Thoracic aorta (tissue), 2 donors: ENCODE results near the gene EHF. TPM values are rescaled to one million over a fixed set of nuclear protein-coding genes. Genes with fewer than 3 reads are reported as not detected.

Experiments
- ATAC-seq: fragments of 150-250 bp; one replicate; pipeline ENCODE4 v1.8.0; 2017; ENCODE audit warnings: low read depth; ENCODE audit not compliant: insufficient number of reproducible peaks, low FRiP score
- DNase-seq: peaks from one replicate; pipeline ENCODE4 v3.0.0-alpha.2; 2020; ENCODE audit warnings: low spot score
- H3K27ac ChIP-seq, 2 donors: fragments of 200-600 bp; sonication (generic); 1 replicate in 1 of 2; 2 replicates in 1 of 2; pipeline ENCODE4 v1.5.1; 2016; ENCODE audit warnings: mild to moderate bottlenecking in 2 of 2, moderate library complexity in 2 of 2
- H3K27me3 ChIP-seq: fragments of 200-600 bp; sonication (generic); replicated peaks from 2 replicates; pipeline ENCODE4 v1.6.0; 2016; ENCODE audit warnings: mild to moderate bottlenecking; ENCODE audit not compliant: insufficient read depth
- H3K36me3 ChIP-seq: fragments of 200-600 bp; sonication (generic); one replicate; pipeline ENCODE4 v1.5.1; 2016
- H3K4me1 ChIP-seq, 2 donors: fragments of 200-600 bp; sonication (generic); 1 replicate in 1 of 2; 2 replicates in 1 of 2; pipeline versions ENCODE4 v1.5.1 to v1.6.0; 2016; ENCODE audit warnings: low read depth in 2 of 2, mild to moderate bottlenecking in 1 of 2; ENCODE audit not compliant: control insufficient read depth in 1 of 2
- H3K4me3 ChIP-seq: fragments of 200-600 bp; sonication (generic); 2 replicates; pipeline ENCODE4 v1.5.1; 2016; ENCODE audit warnings: mild to moderate bottlenecking
- H3K9me3 ChIP-seq: fragments of 200-600 bp; sonication (generic); 2 replicates; pipeline ENCODE4 v1.5.1; 2016
- total RNA-seq, 2 donors: library from RNA; depleted of rRNA; stranded (reverse); fragments of >200 nt; gene quantifications; one replicate each; pipeline versions ENCODE4 v1.1.0 to v1.2.3, GENCODE V29; 2016
- TF ChIP-seq, protein P1 (sequence below): fragments of 200-600 bp; sonication (generic); IDR thresholded peaks from one replicate; pipeline ENCODE4 v1.5.1; 2019; ENCODE audit warnings: antibody characterized with exemption

EHF gene
- total RNA-seq, 2 donors from 2014 or later = 0.14 TPM

DNA sequence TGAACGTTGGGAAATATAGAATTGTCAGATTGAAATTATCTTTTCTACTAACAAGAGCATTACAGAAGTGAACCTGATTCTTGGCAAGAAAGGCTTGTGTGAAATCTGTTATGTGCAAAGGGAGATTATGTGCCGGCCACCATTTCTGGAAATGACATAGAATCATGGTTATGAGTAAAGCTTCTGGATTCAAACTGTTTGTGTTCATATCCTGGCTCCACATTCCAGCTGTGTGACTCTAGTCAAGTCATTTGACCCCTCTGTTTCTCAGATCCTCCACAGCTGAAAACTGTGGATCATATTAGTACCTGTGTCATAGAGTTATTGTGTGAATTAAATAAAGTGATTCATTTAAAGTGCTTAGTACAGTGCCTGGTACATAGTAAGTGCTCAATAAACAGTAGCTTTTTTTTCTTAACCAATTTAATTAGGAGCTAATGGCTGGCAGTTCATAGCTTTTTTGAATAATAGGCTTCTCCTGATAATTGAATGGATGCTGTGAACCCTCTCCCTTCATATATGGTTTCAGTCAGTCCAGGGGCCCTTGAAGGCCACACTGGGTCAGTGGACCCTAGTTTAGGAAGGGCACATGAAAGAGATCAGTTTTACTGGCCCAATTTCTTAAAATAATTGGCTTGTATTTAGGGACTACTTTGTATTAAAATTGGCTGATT is 34.6 kb downstream of the EHF start:
- Histone ChIP-seq H3K4me3 (no peak overlapping the region), H3K9me3 (no peaks in the 10 kb centered on the region), H3K36me3 (no peaks in the 10 kb centered on the region), H3K4me1 (no peaks in the 10 kb centered on the region), H3K27ac (no peak overlapping the region), H3K27me3 (no peaks in the 10 kb centered on the region)
- no peak for DNase-seq
- no peak for ATAC-seq
- TF ChIP-seq, protein P1, sequence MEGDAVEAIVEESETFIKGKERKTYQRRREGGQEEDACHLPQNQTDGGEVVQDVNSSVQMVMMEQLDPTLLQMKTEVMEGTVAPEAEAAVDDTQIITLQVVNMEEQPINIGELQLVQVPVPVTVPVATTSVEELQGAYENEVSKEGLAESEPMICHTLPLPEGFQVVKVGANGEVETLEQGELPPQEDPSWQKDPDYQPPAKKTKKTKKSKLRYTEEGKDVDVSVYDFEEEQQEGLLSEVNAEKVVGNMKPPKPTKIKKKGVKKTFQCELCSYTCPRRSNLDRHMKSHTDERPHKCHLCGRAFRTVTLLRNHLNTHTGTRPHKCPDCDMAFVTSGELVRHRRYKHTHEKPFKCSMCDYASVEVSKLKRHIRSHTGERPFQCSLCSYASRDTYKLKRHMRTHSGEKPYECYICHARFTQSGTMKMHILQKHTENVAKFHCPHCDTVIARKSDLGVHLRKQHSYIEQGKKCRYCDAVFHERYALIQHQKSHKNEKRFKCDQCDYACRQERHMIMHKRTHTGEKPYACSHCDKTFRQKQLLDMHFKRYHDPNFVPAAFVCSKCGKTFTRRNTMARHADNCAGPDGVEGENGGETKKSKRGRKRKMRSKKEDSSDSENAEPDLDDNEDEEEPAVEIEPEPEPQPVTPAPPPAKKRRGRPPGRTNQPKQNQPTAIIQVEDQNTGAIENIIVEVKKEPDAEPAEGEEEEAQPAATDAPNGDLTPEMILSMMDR = no peak

- H3K9me3 ChIP-seq = no peaks in the 10 kb centered on the region
- TF ChIP-seq, protein P1 = no peak
- no peak overlapping the region for H3K27ac ChIP-seq
- no peak overlapping the region for H3K4me3 ChIP-seq
- H3K4me1 ChIP-seq = no peaks in the 10 kb centered on the region
- DNase-seq (no peak), ATAC-seq (no peak)
- H3K27me3 ChIP-seq = no peaks in the 10 kb centered on the region
- no peaks in the 10 kb centered on the region for H3K36me3 ChIP-seq
Observed at GRCh38 chr11:34656062-34656720, 35.3 kb downstream of the EHF start.

DNA sequence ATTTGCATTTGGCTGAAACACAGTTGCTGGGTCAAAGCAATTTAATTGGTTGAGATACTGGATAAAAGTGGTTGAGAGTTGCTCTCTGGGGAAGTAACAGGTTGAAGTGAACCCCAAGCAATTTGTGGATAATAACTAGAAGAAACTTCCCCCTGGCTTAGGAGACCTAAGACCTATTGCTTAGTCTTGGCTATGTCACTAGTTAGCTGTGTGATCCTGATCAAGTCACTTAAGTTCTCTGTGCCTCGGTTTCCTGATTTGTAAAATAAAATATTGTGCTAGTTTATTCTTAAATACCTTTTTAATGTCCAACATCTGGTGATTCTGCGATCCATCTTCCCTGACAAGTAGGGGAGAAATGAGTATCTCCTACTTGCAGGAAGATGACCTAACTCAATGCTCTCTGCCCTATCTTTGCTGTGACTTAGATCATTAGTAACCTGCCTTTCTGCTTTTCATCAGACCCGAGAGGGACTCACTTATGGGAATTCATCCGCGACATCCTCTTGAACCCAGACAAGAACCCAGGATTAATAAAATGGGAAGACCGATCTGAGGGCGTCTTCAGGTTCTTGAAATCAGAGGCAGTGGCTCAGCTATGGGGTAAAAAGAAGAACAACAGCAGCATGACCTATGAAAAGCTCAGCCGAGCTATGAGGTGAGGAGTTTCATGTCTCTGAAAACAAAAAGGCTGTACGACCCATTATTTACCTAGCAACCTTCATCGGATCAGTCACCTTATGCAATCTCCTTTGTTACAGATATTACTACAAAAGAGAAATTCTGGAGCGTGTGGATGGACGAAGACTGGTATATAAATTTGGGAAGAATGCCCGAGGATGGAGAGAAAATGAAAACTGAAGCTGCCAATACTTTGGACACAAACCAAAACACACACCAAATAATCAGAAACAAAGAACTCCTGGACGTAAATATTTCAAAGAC is 37.5 kb downstream of the EHF start:
- no peaks in the 10 kb centered on the region for H3K27me3 ChIP-seq
- DNase-seq (no peak), ATAC-seq (no peak)
- H3K27ac ChIP-seq = no peak overlapping the region
- no peak overlapping the region for H3K4me3 ChIP-seq
- H3K36me3 ChIP-seq = no peaks in the 10 kb centered on the region
- TF ChIP-seq, protein P1 = no peak
- no peaks in the 10 kb centered on the region for H3K9me3 ChIP-seq
- H3K4me1 ChIP-seq = no peaks in the 10 kb centered on the region

DNA sequence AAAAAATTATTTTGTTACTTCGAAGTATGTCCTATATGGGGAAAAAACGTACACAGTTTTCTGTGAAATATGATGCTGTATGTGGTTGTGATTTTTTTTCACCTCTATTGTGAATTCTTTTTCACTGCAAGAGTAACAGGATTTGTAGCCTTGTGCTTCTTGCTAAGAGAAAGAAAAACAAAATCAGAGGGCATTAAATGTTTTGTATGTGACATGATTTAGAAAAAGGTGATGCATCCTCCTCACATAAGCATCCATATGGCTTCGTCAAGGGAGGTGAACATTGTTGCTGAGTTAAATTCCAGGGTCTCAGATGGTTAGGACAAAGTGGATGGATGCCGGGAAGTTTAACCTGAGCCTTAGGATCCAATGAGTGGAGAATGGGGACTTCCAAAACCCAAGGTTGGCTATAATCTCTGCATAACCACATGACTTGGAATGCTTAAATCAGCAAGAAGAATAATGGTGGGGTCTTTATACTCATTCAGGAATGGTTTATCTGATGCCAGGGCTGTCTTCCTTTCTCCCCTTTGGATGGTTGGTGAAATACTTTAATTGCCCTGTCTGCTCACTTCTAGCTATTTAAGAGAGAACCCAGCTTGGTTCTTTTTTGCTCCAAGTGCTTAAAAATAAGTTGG is 38.3 kb downstream of the EHF start:
- Histone ChIP-seq H3K27ac (no peak overlapping the region), H3K4me3 (no peak overlapping the region), H3K9me3 (no peaks in the 10 kb centered on the region), H3K27me3 (no peaks in the 10 kb centered on the region), H3K4me1 (no peaks in the 10 kb centered on the region), H3K36me3 (no peaks in the 10 kb centered on the region)
- ATAC-seq (no peak), DNase-seq (no peak)
- TF ChIP-seq, protein P1 = no peak
